Measurements from ENCODE around the gene SLC49A4.

The SLC49A4 gene

GRCh38 chr3:122786066-122786465 lies 8.8 kb upstream of the SLC49A4 start:
- no peak for DNase-seq (ENCODE audit: low spot score)

DNA sequence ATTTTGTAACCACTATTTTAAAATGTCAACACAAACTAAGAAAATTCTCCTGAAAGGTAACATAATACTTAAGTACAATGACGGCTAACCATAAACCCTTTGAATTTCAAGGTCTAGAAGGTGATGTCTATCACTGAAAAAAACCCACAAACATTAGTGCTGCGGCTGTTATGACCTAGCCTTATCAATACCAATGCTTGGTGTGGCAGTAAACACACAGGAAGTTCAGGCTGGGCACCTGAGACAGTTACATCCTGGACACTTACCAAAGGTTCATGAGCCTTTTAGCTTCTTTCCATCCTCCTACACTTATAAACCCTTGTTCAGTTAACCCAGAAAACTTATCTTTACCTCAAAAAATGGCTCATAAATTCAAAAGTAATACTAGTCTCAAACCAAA lies 7.0 kb upstream of the SLC49A4 start:
- DNase-seq (ENCODE audit: low spot score), result peak; percentile 14

- no peak for DNase-seq (ENCODE audit: low spot score)
Observed at GRCh38 chr3:122789585-122790273, 5.1 kb upstream of the SLC49A4 start.

DNA sequence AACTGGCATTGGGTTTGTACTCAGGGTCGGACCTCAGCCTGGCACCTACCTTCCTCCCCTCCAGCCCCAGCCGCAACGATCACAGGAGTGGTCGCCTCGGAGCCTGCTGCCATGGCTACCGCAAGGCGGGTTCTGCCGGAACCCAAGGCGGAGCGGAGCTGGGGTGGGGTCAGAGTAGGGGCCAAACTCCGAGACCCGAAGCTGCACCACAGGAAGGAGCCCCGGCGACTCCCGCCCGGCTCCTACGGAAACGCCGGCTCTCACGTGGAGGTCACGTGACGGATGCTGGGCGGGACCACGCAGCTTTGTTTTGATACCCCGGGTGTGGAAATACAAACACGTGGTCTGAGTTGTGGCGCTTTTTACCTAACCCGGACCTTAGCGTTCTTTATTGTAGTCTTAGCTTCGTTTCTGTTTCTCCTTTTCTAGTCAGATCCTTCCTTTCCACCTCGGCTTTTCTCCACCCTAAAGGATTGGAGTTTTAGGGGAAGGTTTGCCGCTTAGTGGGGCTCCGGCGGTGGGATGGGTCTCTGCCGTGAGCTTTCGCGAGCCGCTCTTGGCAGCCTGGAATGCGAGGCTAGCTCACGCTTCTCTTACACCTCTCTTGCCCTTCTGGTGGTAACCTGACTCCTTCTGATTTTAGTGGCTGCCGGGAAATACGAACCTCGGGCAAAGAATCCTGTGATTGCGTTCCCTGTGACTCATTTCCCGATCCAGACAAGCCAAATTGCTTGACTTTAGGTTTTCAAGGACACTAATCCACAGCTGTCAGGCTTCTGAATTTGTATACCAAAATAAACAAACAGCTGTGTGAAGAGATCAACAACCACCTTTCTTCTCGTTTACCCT lies 1.1 kb upstream of the SLC49A4 start, which contains the start of gene HSPBAP1:
HSPBAP1 (minus strand) TSS at position 264 of the 849 bp plus-strand sequence; CDS start at position 113, 151 bp downstream.
- DNase-seq (ENCODE audit: low spot score), result peak; percentile 88

- DNase-seq (ENCODE audit: low spot score), result no peak
Observed at GRCh38 chr3:122794483-122794778, 438 bp upstream of the SLC49A4 start.

DNA sequence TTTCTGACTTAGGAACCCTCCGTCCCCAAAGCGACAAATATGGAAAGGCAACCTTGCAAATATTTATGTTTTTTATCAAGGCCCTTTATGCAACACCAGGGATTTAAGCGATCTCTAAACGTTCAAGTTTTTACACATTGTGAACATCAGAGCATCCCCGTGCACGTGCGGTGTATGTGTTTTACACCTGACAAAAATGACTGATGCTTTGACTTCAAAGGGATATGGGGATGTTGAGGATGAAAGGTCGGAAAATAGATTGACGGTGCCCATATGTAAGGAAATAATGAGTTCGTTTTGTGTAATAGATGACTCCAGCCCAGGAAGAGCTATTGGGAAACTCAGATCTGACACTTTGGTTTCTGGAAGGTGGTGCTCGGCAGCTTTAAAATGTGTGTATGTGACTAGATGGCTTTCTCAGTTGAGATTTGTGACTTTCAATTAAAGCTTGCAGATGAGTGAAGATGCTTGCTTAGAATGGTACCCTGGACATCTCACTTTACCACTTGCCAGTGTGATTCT lies 866 bp downstream of the SLC49A4 start:
- DNase-seq (ENCODE audit: low spot score), result no peak

- peak; percentile 41 for DNase-seq (ENCODE audit: low spot score)
Observed at GRCh38 chr3:122797291-122797690, 2.4 kb downstream of the SLC49A4 start.

- no peak for DNase-seq (ENCODE audit: low spot score)
Observed at GRCh38 chr3:122799322-122799721, 4.5 kb downstream of the SLC49A4 start.

- no peak for DNase-seq (ENCODE audit: low spot score)
Observed at GRCh38 chr3:122800031-122800430, 5.2 kb downstream of the SLC49A4 start.

- no peak for DNase-seq (ENCODE audit: low spot score)
Observed at GRCh38 chr3:122800706-122801237, 5.9 kb downstream of the SLC49A4 start.

GRCh38 chr3:122802323-122802722 lies 7.5 kb downstream of the SLC49A4 start:
- no peak for DNase-seq (ENCODE audit: low spot score)

- DNase-seq (ENCODE audit: low spot score), result no peak
Observed at GRCh38 chr3:122803977-122804376, 9.1 kb downstream of the SLC49A4 start.

DNA sequence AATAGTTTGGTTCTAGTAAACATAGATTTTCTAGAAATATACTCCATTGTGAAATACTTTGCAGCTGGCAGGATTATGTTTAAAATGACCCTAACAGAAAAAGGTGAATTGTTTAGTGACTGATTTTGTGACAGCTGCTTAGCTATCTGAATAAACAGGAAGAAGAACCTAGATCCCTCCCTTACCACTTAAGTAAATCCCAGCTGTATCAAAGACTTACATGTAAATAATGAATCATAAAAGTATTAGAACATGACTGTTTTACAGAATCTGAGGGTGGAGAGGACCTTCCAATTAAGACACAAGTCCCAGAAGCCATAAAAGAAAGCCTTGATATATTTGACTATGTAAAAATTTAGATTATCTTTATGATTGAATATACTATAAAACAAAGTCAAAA lies 15.9 kb downstream of the SLC49A4 start:
- DNase-seq (ENCODE audit: low spot score), result no peak

DNA sequence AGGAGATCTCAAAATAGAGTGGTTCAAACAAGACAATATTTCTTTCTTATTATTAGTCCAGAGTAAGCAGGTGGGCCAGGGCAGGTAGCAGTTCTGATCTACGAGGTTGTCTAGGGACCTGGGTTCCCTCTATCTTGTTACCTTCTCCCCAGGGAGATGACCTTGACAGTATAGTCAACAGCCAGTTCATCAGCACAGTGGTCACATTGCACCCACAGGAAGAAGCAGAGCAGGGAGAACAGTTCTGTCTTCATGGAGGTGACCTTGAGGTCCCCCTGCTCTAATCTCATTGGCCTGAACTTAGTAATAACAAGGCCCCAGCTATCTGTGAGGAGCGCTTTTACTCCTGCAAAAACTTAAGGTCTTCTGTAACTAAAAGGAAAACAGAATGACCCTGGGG lies 21.7 kb downstream of the SLC49A4 start:
- no peak for DNase-seq (ENCODE audit: low spot score)

DNA sequence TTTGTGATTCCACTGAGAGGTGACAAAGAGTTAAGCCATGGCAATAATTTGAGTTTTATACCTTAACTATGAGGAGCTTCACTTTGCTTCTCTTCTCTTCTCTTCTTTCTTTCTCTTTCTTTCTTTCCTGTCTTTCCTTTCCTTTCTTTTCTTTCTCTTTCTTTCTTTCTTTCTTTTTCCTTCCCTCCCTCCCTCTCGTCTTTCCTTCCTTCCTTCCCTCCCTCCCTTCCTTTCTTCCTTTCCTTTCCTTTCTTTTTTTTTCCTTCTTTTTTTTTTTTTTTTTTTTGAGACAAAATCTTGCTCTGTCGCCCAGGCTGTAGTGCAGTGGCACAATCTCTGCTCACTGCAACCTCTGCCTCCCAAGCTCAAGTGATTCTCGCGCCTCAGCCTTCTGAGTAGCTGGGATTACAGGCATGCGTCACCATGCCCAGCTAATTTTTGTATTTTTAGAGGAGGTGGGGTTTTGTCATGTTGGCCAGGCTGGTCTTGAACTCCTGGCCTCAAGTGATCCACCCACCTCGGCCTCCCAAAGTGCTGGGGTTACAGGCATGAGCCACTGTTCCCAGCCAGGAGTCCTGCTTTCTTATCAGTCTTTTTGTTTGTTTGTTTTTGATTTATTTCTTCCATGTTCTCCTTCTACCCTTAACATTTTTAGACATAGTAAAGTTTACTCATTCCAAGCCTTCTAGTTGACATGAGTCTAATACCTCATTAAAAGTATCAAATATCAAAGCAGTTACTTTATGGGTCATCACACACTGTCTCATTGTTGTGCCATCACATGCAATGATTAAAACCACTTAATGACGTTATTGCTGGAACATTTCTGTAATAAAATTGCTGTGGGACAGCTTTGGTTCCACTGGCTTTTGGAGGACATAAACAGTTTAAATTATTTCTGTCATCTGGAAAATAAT lies 29.9 kb downstream of the SLC49A4 start:
- no peak for DNase-seq (ENCODE audit: low spot score)

DNA sequence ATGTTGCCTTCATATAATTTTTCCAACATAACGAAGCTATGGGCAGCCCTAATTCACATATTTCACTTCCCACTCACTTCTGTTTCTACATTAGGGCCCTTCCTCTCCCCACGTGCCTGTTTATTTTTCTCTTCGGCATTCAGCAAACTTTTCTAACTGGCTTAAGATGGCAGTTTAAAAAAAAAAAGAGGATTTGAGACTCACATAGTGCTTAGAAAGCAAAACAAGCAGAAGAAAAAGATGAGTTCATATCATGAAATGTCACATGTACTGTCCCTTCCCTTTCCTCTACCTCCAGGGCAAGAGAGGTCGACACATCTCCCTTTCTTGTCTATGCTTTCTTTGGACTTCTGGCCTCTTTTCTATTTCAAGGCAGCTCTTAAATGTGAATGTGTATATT lies 30.6 kb downstream of the SLC49A4 start:
- DNase-seq (ENCODE audit: low spot score), result no peak

- DNase-seq (ENCODE audit: low spot score), result no peak
Observed at GRCh38 chr3:122826278-122826677, 31.4 kb downstream of the SLC49A4 start.

- no peak for DNase-seq (ENCODE audit: low spot score)
Observed at GRCh38 chr3:122828281-122828680, 33.4 kb downstream of the SLC49A4 start.

- no peak for DNase-seq (ENCODE audit: low spot score)
Observed at GRCh38 chr3:122835590-122835989, 40.7 kb downstream of the SLC49A4 start.

GRCh38 chr3:122843604-122844003 lies 48.7 kb downstream of the SLC49A4 start:
- DNase-seq (ENCODE audit: low spot score), result no peak

- DNase-seq (ENCODE audit: low spot score), result no peak
Observed at GRCh38 chr3:122857019-122857418, 62.1 kb downstream of the SLC49A4 start.

DNA sequence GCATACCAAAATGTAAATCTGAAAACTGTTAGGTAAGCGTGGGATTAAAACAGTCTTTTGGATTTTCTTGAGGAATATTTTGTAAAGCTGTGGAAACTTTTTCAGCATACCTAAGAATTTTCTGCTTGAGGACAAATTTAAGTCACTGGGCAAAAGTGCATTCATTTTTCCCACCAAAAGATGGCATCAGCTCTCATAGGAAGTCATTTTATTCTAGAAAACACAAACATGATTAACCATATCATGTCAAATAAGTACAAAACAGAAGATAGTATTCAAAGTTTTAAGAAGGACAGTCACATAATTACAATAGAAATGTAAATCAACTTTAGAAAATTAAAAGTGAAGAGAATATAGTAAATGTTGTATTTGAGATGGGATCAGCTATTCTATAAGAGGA lies 63.5 kb downstream of the SLC49A4 start:
- DNase-seq (ENCODE audit: low spot score), result no peak
